NOMO-1 treated with DMSO at 0.1 percent for 48 hours (cell line): ENCODE results near the gene DLGAP1.

Experiments
- DNase-seq: peaks from one replicate; lab custom pipeline; 2025; ENCODE audit not compliant: unreplicated experiment; lab: John Stamatoyannopoulos, UW

The DLGAP1 gene

DNA sequence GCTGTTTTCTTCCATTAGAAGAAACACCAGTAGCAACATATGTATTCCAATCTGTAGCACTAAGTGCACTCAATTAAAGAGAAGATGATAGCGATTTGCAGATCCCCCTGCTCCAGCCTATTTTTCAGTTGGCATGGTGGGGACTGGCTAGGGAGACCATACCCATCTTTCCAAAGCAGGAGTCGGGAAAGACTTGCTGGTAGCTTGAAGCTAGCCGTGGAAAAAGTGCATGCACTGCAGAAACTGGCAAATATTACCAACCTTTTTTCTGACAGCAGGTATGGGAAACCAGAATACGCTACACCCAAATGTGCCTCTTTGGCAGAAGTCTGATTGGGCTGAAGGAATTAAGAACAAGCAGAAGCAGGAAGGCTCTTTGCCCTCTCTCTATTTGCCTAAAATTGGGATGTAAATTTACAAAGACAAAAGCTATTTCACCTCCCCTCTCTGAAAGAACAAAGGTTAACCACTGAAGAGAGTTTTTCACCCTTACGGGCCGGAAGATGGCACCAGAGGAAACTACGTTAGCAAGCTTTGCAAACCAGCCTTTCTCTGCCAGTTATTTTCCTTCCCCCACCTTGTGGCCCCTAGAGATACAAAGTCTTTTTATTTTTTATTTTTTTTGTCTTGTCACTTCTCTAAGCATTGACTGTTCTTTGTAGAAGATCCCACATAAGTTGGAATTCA, 273.1 kb downstream of the DLGAP1 start:
- DNase-seq = no peak

GRCh38 chr18:4181086-4181485, 274.0 kb downstream of the DLGAP1 start:
- DNase-seq = no peak

- DNase-seq = no peak
These were observed 282.7 kb downstream of the DLGAP1 start for GRCh38 chr18:4172196-4173100.

DNA sequence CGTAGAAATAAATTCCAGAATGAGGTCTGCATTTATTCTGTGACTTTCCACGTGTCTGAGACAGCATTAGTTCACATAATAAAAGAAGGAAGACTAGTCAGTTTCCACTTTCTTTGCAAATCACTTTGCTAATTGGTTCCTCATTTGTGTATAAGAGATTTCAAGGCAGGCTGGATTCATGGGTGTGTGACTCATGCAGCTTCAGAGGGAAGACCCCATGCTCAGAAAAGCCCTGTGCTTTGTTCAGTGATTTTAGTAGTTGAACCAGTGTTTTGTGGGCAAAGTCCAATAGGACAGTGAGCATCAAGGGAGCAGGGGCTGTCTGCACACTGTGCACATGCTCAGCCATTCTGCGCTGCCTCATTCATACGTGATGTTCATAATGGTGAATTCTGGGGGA, 297.8 kb downstream of the DLGAP1 start:
- peak; percentile 1 for DNase-seq

DNA sequence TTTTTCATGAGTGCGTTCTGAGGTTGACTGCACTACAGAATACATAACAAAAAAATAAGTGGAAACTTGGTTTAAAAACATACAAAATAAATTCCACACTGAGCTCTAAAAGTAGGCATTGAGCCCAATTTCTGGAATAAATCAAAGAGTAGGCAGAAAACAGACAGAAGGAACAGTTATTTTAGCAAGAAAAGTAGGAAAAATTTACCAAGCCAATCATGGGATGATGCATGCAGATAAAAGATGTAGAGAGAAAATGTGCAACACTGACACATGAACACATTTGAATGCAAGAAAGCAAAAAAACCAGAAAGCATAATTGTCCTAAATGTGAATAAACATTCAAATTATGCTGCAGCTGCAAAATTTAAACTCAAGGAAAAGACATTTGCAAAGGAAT, 308.3 kb downstream of the DLGAP1 start:
- DNase-seq = no peak

GRCh38 chr18:4144201-4144600, 310.9 kb downstream of the DLGAP1 start:
- no peak for DNase-seq

- no peak for DNase-seq
These were observed 311.5 kb downstream of the DLGAP1 start for GRCh38 chr18:4143585-4143984.

- DNase-seq = no peak
These were observed 312.2 kb downstream of the DLGAP1 start for GRCh38 chr18:4142876-4143275.

DNA sequence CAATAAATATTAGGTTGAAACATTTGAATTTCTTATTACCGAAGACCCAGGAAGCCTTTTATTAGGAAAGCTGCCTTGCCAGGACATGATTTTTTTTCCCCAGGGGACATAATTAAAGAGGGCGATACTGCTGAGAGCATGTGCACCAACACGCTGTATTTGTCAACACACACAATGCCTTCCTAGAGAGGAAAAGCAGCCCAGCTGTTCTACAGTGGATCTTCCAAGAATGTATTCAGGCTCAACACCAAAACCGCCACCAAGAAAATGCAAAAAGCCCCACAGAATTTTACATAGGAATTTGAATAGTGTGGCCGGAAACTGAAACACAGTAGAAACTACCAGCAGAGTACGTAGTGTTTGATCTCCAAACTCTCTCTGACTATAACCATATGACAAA, 320.4 kb downstream of the DLGAP1 start:
- DNase-seq = no peak

DNA sequence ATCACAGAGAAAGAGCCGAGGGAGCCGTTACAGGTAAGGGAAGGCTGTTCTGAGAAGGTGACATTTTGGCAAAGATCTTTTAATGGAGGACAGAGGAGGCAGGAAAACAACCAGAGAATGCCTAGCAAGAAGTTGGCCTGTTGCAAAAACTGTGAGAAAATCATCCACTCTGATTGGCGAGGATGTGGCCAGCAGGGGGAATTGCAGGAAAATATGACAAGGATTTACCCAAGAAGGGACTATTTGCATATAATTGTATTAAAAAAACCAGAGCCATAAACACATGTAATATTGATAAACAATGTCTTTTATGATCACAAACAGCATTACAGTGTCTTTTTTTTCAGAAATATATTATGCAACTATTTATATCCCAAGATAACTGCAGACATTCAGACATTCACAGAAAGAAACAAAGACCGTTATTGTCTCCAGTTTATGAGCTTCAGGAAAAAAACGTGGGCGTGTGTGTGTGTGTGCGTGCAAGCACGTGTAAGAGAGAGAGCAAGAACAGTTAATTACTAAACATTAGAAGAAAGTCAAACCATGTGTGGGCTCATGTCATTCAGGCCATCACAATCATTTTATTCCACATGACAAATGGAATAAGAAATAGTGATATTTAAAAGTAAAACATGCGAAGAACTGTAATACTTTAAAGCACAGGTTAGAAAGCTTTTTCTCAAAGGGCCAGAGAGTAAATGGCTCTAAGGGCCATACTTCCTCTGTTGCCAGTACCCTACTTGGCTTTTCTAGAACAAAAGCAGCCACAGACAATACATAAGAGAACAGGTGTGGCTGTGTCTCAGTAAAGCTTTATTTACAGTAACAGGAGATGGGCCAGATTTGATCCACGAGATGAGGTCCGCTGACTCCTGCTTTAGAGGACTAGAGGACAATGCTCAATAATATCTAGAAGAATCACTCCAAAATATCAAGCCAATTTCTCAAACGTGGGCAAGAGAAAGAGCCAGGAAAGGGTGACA, 324.1 kb downstream of the DLGAP1 start:
- no peak for DNase-seq

- DNase-seq = no peak
These were observed 328.2 kb downstream of the DLGAP1 start for GRCh38 chr18:4126939-4127338.

DNA sequence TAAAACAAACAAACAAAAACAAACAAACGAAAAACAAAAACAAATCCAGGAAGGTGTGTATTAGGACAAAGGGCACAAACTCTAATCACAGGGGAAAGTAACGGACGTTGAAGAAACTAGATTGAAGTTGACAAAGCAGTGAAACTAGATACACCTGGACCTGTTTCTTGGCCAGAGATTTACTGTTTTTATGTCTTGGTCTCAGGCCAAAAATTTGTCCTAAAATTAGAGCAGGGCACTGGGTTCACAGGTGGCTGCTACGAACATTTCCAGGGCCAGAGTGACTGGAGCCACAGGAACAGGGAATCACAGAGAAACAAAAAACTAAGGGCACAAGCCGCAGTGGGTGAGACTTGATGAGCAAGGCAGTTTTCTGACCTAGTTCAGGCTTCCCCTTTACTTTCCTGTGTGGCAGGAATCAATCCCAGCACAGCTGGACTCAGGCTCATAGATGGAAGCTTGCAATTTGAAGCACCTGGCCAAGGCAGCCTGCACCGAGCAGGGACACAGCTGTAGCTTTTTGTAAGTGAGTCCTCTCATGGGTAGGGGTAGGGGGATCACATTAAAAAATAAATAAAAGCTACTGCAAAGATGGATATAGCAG, 329.4 kb downstream of the DLGAP1 start:
- DNase-seq = no peak

DNA sequence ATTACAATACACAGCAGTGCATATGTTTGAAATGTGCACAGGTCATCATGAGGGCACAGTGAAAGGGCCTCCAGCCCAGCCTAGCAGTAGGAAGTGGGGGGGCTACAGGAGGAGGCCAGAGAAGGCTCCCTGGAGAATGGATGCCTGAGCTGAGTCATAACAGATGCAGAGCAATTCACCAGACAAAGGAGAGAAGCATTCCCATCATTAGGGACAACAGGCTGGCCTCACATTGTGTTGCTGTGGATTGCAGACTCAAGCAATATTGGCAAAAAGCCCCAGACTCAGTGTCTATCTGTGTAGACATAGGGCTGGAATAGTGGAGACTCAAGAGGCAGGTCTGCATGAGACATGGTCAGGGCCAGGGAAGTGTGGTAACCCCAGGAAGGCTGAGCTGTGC, 329.9 kb downstream of the DLGAP1 start:
- no peak for DNase-seq

GRCh38 chr18:4119813-4120212, 335.3 kb downstream of the DLGAP1 start:
- DNase-seq = no peak

GRCh38 chr18:4119127-4119648, 335.9 kb downstream of the DLGAP1 start:
- DNase-seq = no peak

DNA sequence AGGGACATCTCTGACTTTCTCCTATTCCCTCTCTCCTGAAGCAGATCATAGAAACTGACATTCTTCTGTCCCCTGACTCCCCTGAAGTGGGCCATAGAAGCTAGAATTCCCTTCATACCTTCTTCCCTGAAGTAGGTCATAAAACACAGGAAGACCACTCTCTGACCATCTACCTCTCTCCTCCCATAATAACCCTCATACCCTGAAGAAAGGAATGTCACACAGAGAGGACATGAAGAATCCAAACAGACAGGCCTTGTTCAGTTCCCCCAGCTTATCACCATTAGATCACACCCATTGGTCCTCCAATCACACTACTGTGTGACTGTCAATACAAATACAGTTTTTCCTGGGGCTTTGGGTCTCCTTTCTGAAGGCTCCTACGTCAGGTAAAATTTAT, 347.1 kb downstream of the DLGAP1 start:
- no peak for DNase-seq

GRCh38 chr18:4107049-4107467, 348.0 kb downstream of the DLGAP1 start:
- DNase-seq = no peak

DNA sequence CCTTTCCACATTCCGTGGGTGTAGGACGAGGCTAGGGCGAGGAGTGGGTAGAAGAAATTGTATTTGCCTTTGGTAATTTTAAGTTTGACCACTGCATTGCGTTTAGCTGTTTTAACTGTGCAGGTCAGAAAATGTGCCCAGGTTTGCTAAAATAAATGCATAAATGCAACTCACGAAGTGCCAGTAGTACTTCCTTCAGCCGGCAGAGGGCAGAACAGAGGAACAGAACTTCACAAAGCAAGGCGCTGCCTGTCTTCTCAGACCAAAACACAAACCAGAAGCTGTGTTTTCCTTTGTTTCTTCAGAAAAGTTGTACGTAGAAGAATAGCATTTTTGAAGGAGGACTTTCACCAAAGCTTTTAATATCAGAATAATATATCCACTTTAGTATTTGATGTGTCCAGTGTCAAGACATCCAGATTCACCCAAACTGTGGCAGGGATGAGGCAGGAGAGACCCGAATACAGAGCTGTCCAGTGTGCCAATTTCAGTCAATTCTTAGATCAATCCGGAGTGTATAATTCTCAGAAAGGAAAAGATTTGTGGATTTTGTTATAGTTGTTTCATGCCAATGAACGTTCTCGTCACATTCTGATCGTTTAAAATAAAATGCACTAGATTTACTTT, 348.6 kb downstream of the DLGAP1 start:
- peak; percentile 24 for DNase-seq

GRCh38 chr18:4102901-4103300, 352.2 kb downstream of the DLGAP1 start:
- DNase-seq = no peak

DNA sequence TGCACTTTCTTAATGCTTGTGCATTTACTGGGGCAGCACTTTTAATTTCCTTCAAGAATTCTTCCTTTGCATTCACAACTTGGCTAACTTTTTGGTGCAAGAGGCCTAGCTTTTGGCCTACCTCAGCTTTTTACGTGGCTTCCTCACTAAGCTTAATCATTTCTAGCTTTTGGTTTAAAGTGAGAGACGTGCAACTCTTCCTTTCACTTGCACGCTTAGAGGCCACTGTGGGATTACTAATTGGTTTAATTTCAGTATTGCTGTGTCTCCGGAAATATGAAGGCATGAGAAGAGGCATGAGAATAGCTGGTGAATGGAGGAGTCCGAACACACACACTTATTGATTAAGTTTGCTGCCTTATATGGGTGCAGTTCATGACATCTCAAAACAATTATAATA, 354.1 kb downstream of the DLGAP1 start:
- no peak for DNase-seq
